H7 (cell line): ENCODE measurements around the gene INSYN2B. TPM values are rescaled to one million over a fixed set of nuclear protein-coding genes. Genes with fewer than 3 reads are reported as not detected.

Experiments
- DNase-seq: peaks from one replicate; pipeline ENCODE4 v3.0.0; 2012
- H3K27me3 ChIP-seq: 2 replicates; pipeline ENCODE4 v1.6.0; 2011; ENCODE audit warnings: mild to moderate bottlenecking, low read length; ENCODE audit not compliant: control insufficient read depth, insufficient read depth
- H3K36me3 ChIP-seq: replicated peaks from 2 replicates; pipeline ENCODE4 v1.5.1; 2011; ENCODE audit warnings: low read length; ENCODE audit not compliant: control insufficient read depth, insufficient read depth
- H3K4me3 ChIP-seq: 2 replicates; pipeline ENCODE4 v1.5.1; 2011; ENCODE audit warnings: low read depth, mild to moderate bottlenecking, control low read depth, low read length, moderate library complexity; ENCODE audit not compliant: insufficient read depth
- total RNA-seq: library from RNA; depleted of rRNA; stranded (reverse); fragments of >200 nt; shearing (Covaris generic); gene quantifications from 2 replicates; pipeline ENCODE4 v1.2.3, GENCODE V29; 2014; rRNA removed

Gene INSYN2B
- total RNA-seq, 1 experiment from 2014 or later: not detected

GRCh38 chr5:169831331-169831730 lies 149.0 kb downstream of the INSYN2B start:
- Histone ChIP-seq H3K4me3 (no peak overlapping the region), H3K27me3 (no peaks in the 10 kb centered on the region), H3K36me3 (no peaks in the 10 kb centered on the region)
- no peak for DNase-seq

DNA sequence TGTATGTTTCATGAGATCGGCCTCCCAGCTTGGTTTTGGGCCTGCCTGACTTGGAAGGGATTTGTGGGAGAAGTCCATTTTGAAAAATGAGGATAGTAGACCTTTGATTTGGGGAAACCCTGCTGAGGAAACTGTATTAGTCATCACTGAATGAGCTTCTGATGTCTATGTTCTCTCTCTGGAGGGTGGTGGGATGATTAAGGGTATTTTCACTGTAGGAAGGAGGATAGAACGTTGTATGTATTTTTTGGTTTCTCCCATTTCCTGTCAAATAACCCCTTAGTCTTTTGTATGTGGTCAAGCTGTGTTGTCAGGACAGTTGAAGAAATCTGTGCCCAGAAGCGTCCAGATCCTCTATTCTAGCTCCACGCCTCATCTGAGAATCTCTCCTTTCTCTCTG lies 151.9 kb downstream of the INSYN2B start:
- Histone ChIP-seq H3K36me3 (no peaks in the 10 kb centered on the region), H3K27me3 (no peaks in the 10 kb centered on the region), H3K4me3 (no peak overlapping the region)
- DNase-seq: no peak

GRCh38 chr5:169827769-169828168 lies 152.5 kb downstream of the INSYN2B start:
- Histone ChIP-seq H3K27me3 (no peaks in the 10 kb centered on the region), H3K4me3 (no peak overlapping the region), H3K36me3 (no peaks in the 10 kb centered on the region)
- DNase-seq: no peak

- H3K4me3 ChIP-seq: no peak overlapping the region
- H3K36me3 ChIP-seq: no peaks in the 10 kb centered on the region
- H3K27me3 ChIP-seq: no peaks in the 10 kb centered on the region
- peak; percentile 42 for DNase-seq
Measured at GRCh38 chr5:169826618-169827017, 153.7 kb downstream of the INSYN2B start.

GRCh38 chr5:169817031-169817430 lies 163.3 kb downstream of the INSYN2B start:
- Histone ChIP-seq H3K27me3 (no peaks in the 10 kb centered on the region), H3K36me3 (no peaks in the 10 kb centered on the region), H3K4me3 (no peak overlapping the region)
- no peak for DNase-seq

DNA sequence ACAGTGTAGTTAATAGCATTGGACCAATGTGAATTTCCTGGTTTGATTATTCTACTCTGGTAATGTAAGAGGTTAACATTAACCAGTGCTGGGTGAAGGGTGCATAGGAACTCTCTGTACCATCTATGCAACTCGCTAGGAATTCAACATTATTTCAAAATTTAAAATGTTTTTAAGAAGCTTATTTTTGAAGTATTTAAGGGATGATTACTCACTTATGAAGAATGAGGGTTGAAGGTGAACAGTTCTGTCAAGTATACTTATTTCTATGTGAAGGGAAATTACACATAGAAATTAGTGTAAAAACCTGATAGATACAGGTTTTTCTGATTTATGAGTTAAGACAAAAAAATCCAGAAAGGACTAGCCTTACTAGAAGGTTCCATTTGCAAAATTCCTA lies 165.8 kb downstream of the INSYN2B start:
- no peak for DNase-seq
- H3K4me3 ChIP-seq: no peak overlapping the region
- H3K27me3 ChIP-seq: no peaks in the 10 kb centered on the region
- no peaks in the 10 kb centered on the region for H3K36me3 ChIP-seq

Other genes starting within 250 kb of the INSYN2B start
- gene FOXI1, start 125.4 kb upstream of the INSYN2B start, total RNA-seq: 0.07 TPM in 1 of 2 replicates, not detected in the other